Panc1 (cell line): ENCODE results near the gene TBX4. TPM values are rescaled to one million over a fixed set of nuclear protein-coding genes. Genes with fewer than 3 reads are reported as not detected.

Experiments
- ATAC-seq: fragments of 200-7000 bp; cut with Tn5 transposase; 2 replicates; pipeline ENCODE4 v1.9.1; 2020; ENCODE audit warnings: mild to moderate bottlenecking, moderate library complexity
- BruUV-seq: library from RNA; stranded (reverse); fragments of 400-500 nt; replicated peaks from 2 replicates; lab custom pipeline; 2021; lab: Mats Ljungman, UMichigan
- CTCF ChIA-PET: fragments of 300-600 bp; sonication (Branson Sonifier 250); formaldehyde crosslinking; loops from one replicate; lab custom pipeline; 2022; ENCODE audit warnings: antibody characterized with exemption; lab: Charles Lee
- POLR2A ChIA-PET: fragments of 300-600 bp; sonication (Branson Sonifier 250); formaldehyde crosslinking; loops from one replicate; lab custom pipeline; 2022; ENCODE audit warnings: antibody characterized with exemption; lab: Charles Lee
- DNase-seq: peaks from one replicate; pipeline ENCODE4 v3.0.0-alpha.2; 2010; ENCODE audit warnings: low read depth, low spot score
- H3K27ac ChIP-seq: 2 replicates; pipeline ENCODE4 v1.5.1; 2011; ENCODE audit warnings: mild to moderate bottlenecking, low read length, inconsistent platforms
- H3K27me3 ChIP-seq: fragments of 200-500 bp; sonication (Bioruptor generic); 2 replicates; pipeline ENCODE4 v1.6.0; 2014; ENCODE audit warnings: low read length, inconsistent platforms; ENCODE audit not compliant: control insufficient read depth, insufficient read depth
- H3K36me3 ChIP-seq: fragments of 200-500 bp; sonication (Bioruptor generic); 2 replicates; pipeline ENCODE4 v1.5.1; 2014; ENCODE audit warnings: inconsistent platforms, mild to moderate bottlenecking, low read length, moderate library complexity; ENCODE audit not compliant: control insufficient read depth, insufficient read depth
- H3K4me1 ChIP-seq: 2 replicates; pipeline ENCODE4 v1.5.1; 2011; ENCODE audit warnings: inconsistent platforms, mild to moderate bottlenecking, low read length, moderate library complexity; ENCODE audit not compliant: control insufficient read depth, insufficient read depth
- H3K4me3 ChIP-seq, 2 experiments: 2 replicates each; pipeline ENCODE4 v1.5.1; 2011 to 2012; ENCODE audit warnings: low read depth in 2 of 2, low read length in 2 of 2, mild to moderate bottlenecking in 2 of 2, inconsistent platforms in 1 of 2, moderate library complexity in 1 of 2
- H3K9me3 ChIP-seq: fragments of 200-500 bp; sonication (Bioruptor generic); 2 replicates; pipeline ENCODE4 v1.5.1; 2014; ENCODE audit warnings: low read depth, mild to moderate bottlenecking, inconsistent platforms, low read length, moderate library complexity; ENCODE audit not compliant: control insufficient read depth, insufficient read depth
- POLR2AphosphoS5 ChIP-seq: IDR thresholded peaks from 2 replicates; pipeline ENCODE4 v1.6.1; 2012; ENCODE audit warnings: mild to moderate bottlenecking, low read depth, low read length, moderate library complexity
- SIN3A ChIP-seq: IDR thresholded peaks from 2 replicates; pipeline ENCODE4 v1.6.1; 2012; ENCODE audit warnings: low read depth, mild to moderate bottlenecking, low read length, moderate library complexity, borderline replicate concordance; ENCODE audit not compliant: insufficient read depth
- TCF7L2 ChIP-seq: IDR thresholded peaks from 2 replicates; pipeline ENCODE4 v1.6.1; 2011; ENCODE audit warnings: mild to moderate bottlenecking, low read depth, low read length, inconsistent platforms
- in situ Hi-C: cut with HindIII; loops from 2 replicates; pipeline ENCODE4 v1.10.0; 2016; ENCODE audit warnings: low sequenced_read_pairs, low pct_unique_long_range_greater_than_20kb
- intact Hi-C: fragments of 100-400 bp; cut with micrococcal nuclease; formaldehyde crosslinking; loops from one replicate; pipeline ENCODE4 v1.10.0; 2022; ENCODE audit not compliant: unreplicated experiment
- total RNA-seq: library from RNA; stranded (reverse); gene quantifications from one replicate; pipeline ENCODE4 v1.2.1, GENCODE V29; 2021; ENCODE audit not compliant: unreplicated experiment
- TF ChIP-seq, protein P1 (sequence below): fragments of 450-650 bp; IDR thresholded peaks from 2 replicates; pipeline ENCODE4 v1.5.1; 2017; ENCODE audit warnings: mild to moderate bottlenecking
- TF ChIP-seq, protein P2 (sequence below), 2 experiments: IDR thresholded peaks; 2 replicates each; pipeline ENCODE4 v1.6.1; 2011 to 2012; ENCODE audit warnings: low read depth in 2 of 2, control low read depth in 1 of 2, low read length in 1 of 2, mild to moderate bottlenecking in 1 of 2, moderate library complexity in 1 of 2; ENCODE audit not compliant: insufficient read depth in 1 of 2

TBX4 gene
- total RNA-seq, 1 experiment from 2014 or later = not detected

DNA sequence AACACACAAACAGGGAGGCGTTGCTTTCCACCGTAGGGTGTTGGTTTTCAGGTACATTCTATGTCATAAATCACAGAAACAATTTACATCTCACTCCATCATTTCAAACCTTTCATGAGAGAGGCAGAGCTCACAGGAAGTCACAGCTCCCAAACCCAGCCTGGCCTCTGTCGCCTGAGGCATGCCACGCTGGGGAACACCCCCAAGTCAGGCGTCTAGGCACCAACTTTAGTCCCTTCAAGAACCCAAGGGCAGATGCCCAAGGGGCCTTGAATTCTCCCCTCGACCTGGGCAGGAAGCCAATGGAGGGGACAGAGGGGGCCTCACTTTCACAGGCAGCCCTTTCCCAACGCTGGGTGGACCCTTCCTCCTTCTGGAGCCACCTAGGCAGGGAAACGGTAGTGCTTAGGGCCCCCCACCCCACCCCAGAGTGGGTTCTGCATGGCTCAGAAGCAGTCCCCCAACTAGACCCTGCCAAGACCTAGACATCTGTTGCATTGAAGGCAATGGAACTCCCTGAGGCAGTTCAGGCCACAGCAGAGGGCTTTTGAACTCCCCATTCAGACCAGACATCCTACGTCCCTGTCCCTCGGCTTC lies 10.6 kb downstream of the TBX4 start:
- Histone ChIP-seq H3K4me3 (no peak overlapping the region), H3K36me3 (no peaks in the 10 kb centered on the region), H3K27ac (no peak overlapping the region), H3K9me3 (no peaks in the 10 kb centered on the region), H3K27me3 (no peaks in the 10 kb centered on the region), H3K4me1 (peaks cover 7% of the 10 kb centered on the region; the same call in 1 of the 2 replicates)
- in situ Hi-C loops (no loop called here), intact Hi-C loops (no loop called here)
- ATAC-seq = no peak
- BruUV-seq = no TSS peak
- no peak for DNase-seq
- ChIA-PET POLR2A (no interaction called here), CTCF (no interaction called here)
- TF ChIP-seq, protein P1, sequence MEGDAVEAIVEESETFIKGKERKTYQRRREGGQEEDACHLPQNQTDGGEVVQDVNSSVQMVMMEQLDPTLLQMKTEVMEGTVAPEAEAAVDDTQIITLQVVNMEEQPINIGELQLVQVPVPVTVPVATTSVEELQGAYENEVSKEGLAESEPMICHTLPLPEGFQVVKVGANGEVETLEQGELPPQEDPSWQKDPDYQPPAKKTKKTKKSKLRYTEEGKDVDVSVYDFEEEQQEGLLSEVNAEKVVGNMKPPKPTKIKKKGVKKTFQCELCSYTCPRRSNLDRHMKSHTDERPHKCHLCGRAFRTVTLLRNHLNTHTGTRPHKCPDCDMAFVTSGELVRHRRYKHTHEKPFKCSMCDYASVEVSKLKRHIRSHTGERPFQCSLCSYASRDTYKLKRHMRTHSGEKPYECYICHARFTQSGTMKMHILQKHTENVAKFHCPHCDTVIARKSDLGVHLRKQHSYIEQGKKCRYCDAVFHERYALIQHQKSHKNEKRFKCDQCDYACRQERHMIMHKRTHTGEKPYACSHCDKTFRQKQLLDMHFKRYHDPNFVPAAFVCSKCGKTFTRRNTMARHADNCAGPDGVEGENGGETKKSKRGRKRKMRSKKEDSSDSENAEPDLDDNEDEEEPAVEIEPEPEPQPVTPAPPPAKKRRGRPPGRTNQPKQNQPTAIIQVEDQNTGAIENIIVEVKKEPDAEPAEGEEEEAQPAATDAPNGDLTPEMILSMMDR = no peak

DNA sequence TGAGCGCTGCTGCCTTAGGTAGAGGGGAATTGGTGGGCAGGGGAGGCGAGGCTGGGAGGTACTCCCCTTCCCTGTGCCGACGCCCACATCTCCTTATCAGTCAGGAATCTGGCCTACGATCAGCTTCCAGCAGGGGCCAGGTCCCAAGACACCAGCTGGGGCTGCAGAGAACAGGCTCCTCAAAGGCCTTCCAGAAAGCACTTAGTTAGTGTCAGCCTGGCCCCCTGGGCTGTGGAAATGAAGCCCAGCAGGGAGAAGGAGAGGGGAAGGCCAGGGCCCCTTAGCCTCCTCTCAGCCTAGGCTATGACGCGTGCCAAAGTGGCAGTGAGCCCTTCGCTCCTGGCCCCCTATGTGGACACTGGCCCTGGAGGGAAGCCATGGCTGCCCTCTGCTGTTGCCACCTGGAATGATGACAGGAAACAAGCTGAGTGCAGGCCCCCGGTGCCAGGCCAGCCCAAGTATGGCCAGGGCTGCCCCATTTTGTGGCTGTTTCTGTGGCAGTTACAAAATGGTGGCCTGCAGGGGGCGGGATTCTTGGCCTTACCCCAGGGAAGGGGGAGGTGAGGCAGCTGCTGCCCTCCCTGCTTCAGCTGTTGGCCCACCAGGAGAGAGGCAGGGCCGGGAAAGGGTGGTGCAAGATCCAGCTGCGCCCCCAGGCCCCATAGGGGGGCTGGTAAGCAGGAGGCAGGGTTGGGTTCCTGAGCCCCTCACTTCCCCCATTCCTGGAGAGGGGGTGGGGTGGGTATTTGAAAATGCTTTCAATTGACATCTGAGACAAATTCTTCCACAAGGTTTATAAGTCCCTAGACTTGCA lies 11.3 kb downstream of the TBX4 start:
- DNase-seq (no peak), ATAC-seq (no peak)
- in situ Hi-C loops (no loop called here), intact Hi-C loops (no loop called here)
- TF ChIP-seq, protein P2, sequence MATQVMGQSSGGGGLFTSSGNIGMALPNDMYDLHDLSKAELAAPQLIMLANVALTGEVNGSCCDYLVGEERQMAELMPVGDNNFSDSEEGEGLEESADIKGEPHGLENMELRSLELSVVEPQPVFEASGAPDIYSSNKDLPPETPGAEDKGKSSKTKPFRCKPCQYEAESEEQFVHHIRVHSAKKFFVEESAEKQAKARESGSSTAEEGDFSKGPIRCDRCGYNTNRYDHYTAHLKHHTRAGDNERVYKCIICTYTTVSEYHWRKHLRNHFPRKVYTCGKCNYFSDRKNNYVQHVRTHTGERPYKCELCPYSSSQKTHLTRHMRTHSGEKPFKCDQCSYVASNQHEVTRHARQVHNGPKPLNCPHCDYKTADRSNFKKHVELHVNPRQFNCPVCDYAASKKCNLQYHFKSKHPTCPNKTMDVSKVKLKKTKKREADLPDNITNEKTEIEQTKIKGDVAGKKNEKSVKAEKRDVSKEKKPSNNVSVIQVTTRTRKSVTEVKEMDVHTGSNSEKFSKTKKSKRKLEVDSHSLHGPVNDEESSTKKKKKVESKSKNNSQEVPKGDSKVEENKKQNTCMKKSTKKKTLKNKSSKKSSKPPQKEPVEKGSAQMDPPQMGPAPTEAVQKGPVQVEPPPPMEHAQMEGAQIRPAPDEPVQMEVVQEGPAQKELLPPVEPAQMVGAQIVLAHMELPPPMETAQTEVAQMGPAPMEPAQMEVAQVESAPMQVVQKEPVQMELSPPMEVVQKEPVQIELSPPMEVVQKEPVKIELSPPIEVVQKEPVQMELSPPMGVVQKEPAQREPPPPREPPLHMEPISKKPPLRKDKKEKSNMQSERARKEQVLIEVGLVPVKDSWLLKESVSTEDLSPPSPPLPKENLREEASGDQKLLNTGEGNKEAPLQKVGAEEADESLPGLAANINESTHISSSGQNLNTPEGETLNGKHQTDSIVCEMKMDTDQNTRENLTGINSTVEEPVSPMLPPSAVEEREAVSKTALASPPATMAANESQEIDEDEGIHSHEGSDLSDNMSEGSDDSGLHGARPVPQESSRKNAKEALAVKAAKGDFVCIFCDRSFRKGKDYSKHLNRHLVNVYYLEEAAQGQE (IDR thresholded peaks at IDR 0.05; ENCODE audit: insufficient read depth in 1 of 2, low read depth in 2 of 2, low read length in 1 of 2) = no peak
- TF ChIP-seq TCF7L2 = no peak
- TF ChIP-seq SIN3A = no peak
- TF ChIP-seq POLR2AphosphoS5 = no peak
- TF ChIP-seq, protein P1 = no peak; the same call in 1 of the 2 replicates
- Histone ChIP-seq H3K4me1 (peaks cover 7% of the 10 kb centered on the region; the same call in 1 of the 2 replicates), H3K36me3 (no peaks in the 10 kb centered on the region), H3K9me3 (no peaks in the 10 kb centered on the region), H3K4me3 (no peak overlapping the region), H3K27ac (no peak overlapping the region), H3K27me3 (no peaks in the 10 kb centered on the region)
- no TSS peak for BruUV-seq
- POLR2A ChIA-PET = no interaction called here
- CTCF ChIA-PET = no interaction called here
